ENCODE results near the gene SMYD4. TPM values are rescaled to one million over a fixed set of nuclear protein-coding genes. Genes with fewer than 3 reads are reported as not detected.

SMYD4 gene
- total and polyA plus RNA-seq, 10 donors, result 3.8 to 28.1 (median 20.5) TPM

DNA sequence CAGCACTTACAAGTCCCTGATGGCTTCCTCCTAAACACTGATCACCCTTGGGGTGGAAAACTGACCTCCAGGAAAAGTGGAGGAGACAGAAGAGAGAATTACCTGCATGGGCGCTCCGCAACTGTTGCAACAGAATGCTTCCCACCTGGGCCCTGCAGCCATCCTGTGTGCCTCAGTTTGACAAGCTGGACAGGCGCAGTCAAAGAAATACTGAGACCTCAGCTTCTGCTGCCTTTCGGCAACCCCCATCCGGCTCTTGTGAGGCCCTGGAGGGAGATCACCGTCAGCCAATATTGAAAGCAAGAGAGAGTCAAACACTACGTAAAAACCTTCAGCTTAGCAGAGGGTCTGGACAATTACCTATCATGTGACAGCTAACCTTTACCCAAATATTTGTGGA is 43.0 kb downstream of the SMYD4 start:
- no peaks in the 10 kb centered on the region for H3K27me3 ChIP-seq (replicated peaks in 1 of 7)
- H3K4me3 ChIP-seq, result no peak overlapping the region
- 85 to 95% (median 90%) methylated on average over 7 of the region's 7 CpGs for WGBS, 5 donors
- intact Hi-C loops (cut with DNase I; ENCODE audit: low total_unique reads), result loop anchor here (5.0 kb wide), 1 partner anchor 114 kb away; no protein-coding TSS in a partner anchor
- DNase-seq, result peak; percentile 64
- peaks cover 0 to 63% (median 18%) of the 10 kb centered on the region in 6 donors for H3K36me3 ChIP-seq
- H3K27ac ChIP-seq, result peak overlapping the region in 5 of 8 donors; percentile 44 to 95 (median 61)
- H3K4me1 ChIP-seq, result peaks cover 17 to 45% (median 37%) of the 10 kb centered on the region in 6 donors
- H3K9me3 ChIP-seq, result no peaks in the 10 kb centered on the region
- TF ChIP-seq, protein P1, sequence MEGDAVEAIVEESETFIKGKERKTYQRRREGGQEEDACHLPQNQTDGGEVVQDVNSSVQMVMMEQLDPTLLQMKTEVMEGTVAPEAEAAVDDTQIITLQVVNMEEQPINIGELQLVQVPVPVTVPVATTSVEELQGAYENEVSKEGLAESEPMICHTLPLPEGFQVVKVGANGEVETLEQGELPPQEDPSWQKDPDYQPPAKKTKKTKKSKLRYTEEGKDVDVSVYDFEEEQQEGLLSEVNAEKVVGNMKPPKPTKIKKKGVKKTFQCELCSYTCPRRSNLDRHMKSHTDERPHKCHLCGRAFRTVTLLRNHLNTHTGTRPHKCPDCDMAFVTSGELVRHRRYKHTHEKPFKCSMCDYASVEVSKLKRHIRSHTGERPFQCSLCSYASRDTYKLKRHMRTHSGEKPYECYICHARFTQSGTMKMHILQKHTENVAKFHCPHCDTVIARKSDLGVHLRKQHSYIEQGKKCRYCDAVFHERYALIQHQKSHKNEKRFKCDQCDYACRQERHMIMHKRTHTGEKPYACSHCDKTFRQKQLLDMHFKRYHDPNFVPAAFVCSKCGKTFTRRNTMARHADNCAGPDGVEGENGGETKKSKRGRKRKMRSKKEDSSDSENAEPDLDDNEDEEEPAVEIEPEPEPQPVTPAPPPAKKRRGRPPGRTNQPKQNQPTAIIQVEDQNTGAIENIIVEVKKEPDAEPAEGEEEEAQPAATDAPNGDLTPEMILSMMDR (IDR thresholded peaks at IDR 0.05 in 8 of 11, conservative IDR thresholded peaks at IDR 0.05 in 3 of 11), result no peak
- TF ChIP-seq POLR2AphosphoS5 (IDR thresholded peaks at IDR 0.05), result peak in 1 of 3 donors; percentile 60

DNA sequence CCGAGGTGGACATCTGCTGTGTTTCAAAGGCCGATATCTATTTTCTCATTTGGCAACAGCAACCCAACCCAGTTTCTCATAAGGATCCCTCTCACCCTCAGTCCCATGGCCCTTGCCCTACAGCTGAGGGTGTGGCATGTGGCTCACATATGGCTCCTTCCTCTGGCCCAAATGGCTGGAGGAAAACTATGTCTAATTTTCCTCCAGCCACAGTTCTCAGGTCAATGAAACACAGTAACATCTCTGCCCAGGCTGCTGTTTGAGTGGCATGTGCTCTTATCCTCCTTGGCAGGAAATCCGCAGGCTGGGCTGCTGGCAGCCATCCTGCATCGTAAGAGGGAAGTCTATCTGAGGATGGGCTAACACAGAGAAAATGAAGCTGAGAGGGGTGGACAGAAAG is 43.8 kb downstream of the SMYD4 start:
- Histone ChIP-seq H3K36me3 (peaks cover 0 to 69% (median 19%) of the 10 kb centered on the region in 6 donors), H3K4me1 (peaks cover 18 to 53% (median 39%) of the 10 kb centered on the region in 6 donors), H3K9me3 (no peaks in the 10 kb centered on the region), H3K27ac (peak overlapping the region in 5 of 8 donors; percentile 44 to 95 (median 61)), H3K4me3 (no peak overlapping the region), H3K27me3 (replicated peaks in 1 of 7) (no peaks in the 10 kb centered on the region)
- peak in 2 of 3 donors; percentile 17 to 64 for TF ChIP-seq POLR2AphosphoS5 (IDR thresholded peaks at IDR 0.05)
- TF ChIP-seq, protein P1 (IDR thresholded peaks at IDR 0.05 in 8 of 11, conservative IDR thresholded peaks at IDR 0.05 in 3 of 11), result no peak
- WGBS, 5 donors, result 63 to 83% (median 68%) methylated on average over 4 of the region's 4 CpGs
- DNase-seq, result peak; percentile 56
- intact Hi-C loops (cut with DNase I; ENCODE audit: low total_unique reads), result loop anchor here (5.0 kb wide), 1 partner anchor 114 kb away; no protein-coding TSS in a partner anchor

DNA sequence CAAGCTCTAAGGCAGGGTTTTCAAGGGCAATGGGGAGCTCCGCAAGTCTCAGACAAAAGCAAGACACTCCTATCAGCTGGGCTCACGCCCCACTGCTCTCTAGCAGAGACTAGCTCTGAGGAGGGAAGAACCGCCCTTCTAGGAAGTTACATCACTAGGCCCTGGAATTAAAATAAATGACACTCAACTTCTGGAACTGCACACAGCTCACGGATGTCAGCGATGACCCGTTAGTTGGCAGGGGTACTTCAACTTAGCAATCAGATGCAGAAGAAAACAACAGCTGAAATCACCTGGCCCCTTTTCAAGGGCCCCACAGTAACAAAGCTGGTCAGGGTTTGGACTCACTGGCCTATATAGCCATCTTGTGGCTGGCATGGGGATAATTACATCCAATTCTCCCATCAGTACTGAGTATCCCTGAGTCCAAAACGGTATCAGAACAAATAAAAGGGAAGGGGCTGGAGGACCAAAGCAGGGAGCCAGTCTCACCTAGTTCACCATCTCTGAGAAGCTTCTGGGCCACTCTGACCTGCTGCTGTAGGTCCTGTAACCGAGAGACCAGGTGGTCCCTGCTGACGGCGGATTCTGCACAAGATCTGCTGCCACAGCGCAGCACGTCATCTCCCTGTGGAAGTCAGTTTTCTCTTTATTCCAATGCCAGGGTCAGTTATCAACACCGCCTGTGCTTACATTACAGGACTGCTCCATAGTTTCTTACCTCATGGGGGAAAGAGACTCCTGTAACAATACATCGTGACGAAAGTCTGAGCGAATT is 45.7 kb downstream of the SMYD4 start:
- peaks cover 18 to 55% (median 39%) of the 10 kb centered on the region in 6 donors for H3K4me1 ChIP-seq

More for the DNA sequence above, 45.7 kb downstream of the SMYD4 start:
- 52 to 66% (median 59%) methylated on average over 16 of the region's 16 CpGs for WGBS, 5 donors
- Histone ChIP-seq H3K27ac (peak overlapping the region; percentile 78 to 96 (median 90)), H3K36me3 (peaks cover 0 to 88% (median 20%) of the 10 kb centered on the region in 6 donors), H3K27me3 (replicated peaks in 1 of 7) (no peaks in the 10 kb centered on the region), H3K9me3 (no peaks in the 10 kb centered on the region), H3K4me3 (peak overlapping the region in 3 of 8 donors; percentile 2 to 40 (median 7))
- TF ChIP-seq, protein P1 (IDR thresholded peaks at IDR 0.05 in 8 of 11, conservative IDR thresholded peaks at IDR 0.05 in 3 of 11), result peak; percentile 42 to 84 (median 65)
- TF ChIP-seq POLR2AphosphoS5 (IDR thresholded peaks at IDR 0.05) (peak in 1 of 3 donors; percentile 91), POLR2A (IDR thresholded peaks at IDR 0.05) (peak in 2 of 3 donors; percentile 16 to 20)
- DNase-seq, result peak; percentile 87
- intact Hi-C loops (cut with DNase I; ENCODE audit: low total_unique reads), result no loop called here

Measured in spleen (tissue), 11 donors.